ENCODE results near the gene LRRC59. TPM values are rescaled to one million over a fixed set of nuclear protein-coding genes. Genes with fewer than 3 reads are reported as not detected.

Gene LRRC59
- total RNA-seq, 1 experiment from 2014 or later: 221 TPM

DNA sequence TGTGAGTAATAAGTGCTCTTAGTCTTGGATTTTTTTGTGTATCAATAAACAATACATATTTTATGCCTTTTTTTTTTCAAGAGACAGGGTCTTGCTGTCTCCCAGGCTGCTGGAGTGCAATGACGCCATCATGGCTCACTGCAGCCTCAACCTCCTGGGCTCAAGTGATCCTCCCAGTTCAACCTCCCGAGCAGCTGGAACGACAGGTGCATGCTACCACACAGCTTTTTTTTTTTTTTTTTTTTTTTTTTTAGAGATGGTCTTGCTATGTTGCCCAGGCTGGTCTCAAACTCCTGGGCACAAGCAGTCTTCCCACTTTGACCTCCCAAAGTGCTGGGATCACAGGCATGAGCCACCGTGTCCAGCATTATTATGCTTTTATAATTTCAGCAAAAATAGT, 41.7 kb upstream of the LRRC59 start:
- Histone ChIP-seq H4K20me1 (ENCODE audit: insufficient read depth) (no peaks in the 10 kb centered on the region), H2AFZ (ENCODE audit: low read depth, low read length, poor library complexity, severe bottlenecking) (no peak overlapping the region), H3K9ac (ENCODE audit: low read length) (no peak overlapping the region), H3K36me3 (ENCODE audit: control insufficient read depth in 1 of 2, insufficient read depth in 2 of 2, low read length in 2 of 2) (no peaks in the 10 kb centered on the region), H3K79me2 (ENCODE audit: insufficient read depth, low read length) (no peaks in the 10 kb centered on the region), H3K27me3 (ENCODE audit: insufficient read depth, low read length) (no peaks in the 10 kb centered on the region), H3K9me2 (ENCODE audit: insufficient read depth) (no peaks in the 10 kb centered on the region), H3K4me3 (replicated peaks in 1 of 2; ENCODE audit: low read depth in 1 of 2, low read length in 2 of 2) (no peak overlapping the region), H3K9me3 (ENCODE audit: control insufficient read depth in 1 of 2, insufficient read depth in 1 of 2, low read depth in 1 of 2, low read length in 2 of 2) (no peaks in the 10 kb centered on the region), H3K4me2 (ENCODE audit: low read length) (no peak overlapping the region), H3K4me1 (ENCODE audit: control insufficient read depth in 1 of 2, insufficient read depth in 2 of 2, low read length in 2 of 2) (peaks cover 13 to 15% of the 10 kb centered on the region in 2 experiments), H3K27ac (ENCODE audit: low read depth, low read length) (no peak overlapping the region)
- ChIA-PET RAD21 (ENCODE audit: low non-redundant PET in 1 of 2, low total read pairs in 2 of 2, uncharacterized antibody in 2 of 2, unreplicated experiment in 2 of 2) (no interaction called here), CTCF (no interaction called here), POLR2A (no interaction called here)
- DNase-seq (ENCODE audit: low read depth, low spot score): no peak
- ATAC-seq: no peak
- intact Hi-C loops (cut with micrococcal nuclease): no loop called here
- TF ChIP-seq POLR2AphosphoS5 (IDR thresholded peaks at IDR 0.05; ENCODE audit: low read depth, low read length) (no peak), YY1 (IDR thresholded peaks at IDR 0.05; ENCODE audit: extremely low read depth, insufficient replicate concordance, low read depth, low read length) (no peak), POLR2A (IDR thresholded peaks at IDR 0.05; ENCODE audit: borderline replicate concordance, extremely low read depth, insufficient read depth, insufficient read length) (no peak), JUND (IDR thresholded peaks at IDR 0.05) (no peak), ELF1 (IDR thresholded peaks at IDR 0.05; ENCODE audit: borderline replicate concordance, low read depth) (no peak), EZH2phosphoT487 (IDR thresholded peaks at IDR 0.05; ENCODE audit: borderline replicate concordance) (no peak), SP1 (IDR thresholded peaks at IDR 0.05; ENCODE audit: low read depth) (no peak), CBX3 (IDR thresholded peaks at IDR 0.05; ENCODE audit: low read depth) (no peak), ZNF274 (IDR thresholded peaks at IDR 0.05; ENCODE audit: low read depth, low read length) (no peak), CEBPB (IDR thresholded peaks at IDR 0.05; ENCODE audit: low read depth) (no peak), FOSL1 (IDR thresholded peaks at IDR 0.05; ENCODE audit: low read depth) (no peak), SIN3A (IDR thresholded peaks at IDR 0.05; ENCODE audit: low read depth) (no peak), ZFX (IDR thresholded peaks at IDR 0.05) (no peak), TCF7L2 (IDR thresholded peaks at IDR 0.05; ENCODE audit: borderline replicate concordance, extremely low read depth, insufficient read depth, insufficient read length) (no peak), SRF (IDR thresholded peaks at IDR 0.05; ENCODE audit: low read depth) (no peak)
- TF ChIP-seq, protein P1, sequence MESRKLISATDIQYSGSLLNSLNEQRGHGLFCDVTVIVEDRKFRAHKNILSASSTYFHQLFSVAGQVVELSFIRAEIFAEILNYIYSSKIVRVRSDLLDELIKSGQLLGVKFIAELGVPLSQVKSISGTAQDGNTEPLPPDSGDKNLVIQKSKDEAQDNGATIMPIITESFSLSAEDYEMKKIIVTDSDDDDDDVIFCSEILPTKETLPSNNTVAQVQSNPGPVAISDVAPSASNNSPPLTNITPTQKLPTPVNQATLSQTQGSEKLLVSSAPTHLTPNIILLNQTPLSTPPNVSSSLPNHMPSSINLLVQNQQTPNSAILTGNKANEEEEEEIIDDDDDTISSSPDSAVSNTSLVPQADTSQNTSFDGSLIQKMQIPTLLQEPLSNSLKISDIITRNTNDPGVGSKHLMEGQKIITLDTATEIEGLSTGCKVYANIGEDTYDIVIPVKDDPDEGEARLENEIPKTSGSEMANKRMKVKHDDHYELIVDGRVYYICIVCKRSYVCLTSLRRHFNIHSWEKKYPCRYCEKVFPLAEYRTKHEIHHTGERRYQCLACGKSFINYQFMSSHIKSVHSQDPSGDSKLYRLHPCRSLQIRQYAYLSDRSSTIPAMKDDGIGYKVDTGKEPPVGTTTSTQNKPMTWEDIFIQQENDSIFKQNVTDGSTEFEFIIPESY (IDR thresholded peaks at IDR 0.05; ENCODE audit: extremely low read depth, insufficient replicate concordance, low read length): no peak
- TF ChIP-seq, protein P2, sequence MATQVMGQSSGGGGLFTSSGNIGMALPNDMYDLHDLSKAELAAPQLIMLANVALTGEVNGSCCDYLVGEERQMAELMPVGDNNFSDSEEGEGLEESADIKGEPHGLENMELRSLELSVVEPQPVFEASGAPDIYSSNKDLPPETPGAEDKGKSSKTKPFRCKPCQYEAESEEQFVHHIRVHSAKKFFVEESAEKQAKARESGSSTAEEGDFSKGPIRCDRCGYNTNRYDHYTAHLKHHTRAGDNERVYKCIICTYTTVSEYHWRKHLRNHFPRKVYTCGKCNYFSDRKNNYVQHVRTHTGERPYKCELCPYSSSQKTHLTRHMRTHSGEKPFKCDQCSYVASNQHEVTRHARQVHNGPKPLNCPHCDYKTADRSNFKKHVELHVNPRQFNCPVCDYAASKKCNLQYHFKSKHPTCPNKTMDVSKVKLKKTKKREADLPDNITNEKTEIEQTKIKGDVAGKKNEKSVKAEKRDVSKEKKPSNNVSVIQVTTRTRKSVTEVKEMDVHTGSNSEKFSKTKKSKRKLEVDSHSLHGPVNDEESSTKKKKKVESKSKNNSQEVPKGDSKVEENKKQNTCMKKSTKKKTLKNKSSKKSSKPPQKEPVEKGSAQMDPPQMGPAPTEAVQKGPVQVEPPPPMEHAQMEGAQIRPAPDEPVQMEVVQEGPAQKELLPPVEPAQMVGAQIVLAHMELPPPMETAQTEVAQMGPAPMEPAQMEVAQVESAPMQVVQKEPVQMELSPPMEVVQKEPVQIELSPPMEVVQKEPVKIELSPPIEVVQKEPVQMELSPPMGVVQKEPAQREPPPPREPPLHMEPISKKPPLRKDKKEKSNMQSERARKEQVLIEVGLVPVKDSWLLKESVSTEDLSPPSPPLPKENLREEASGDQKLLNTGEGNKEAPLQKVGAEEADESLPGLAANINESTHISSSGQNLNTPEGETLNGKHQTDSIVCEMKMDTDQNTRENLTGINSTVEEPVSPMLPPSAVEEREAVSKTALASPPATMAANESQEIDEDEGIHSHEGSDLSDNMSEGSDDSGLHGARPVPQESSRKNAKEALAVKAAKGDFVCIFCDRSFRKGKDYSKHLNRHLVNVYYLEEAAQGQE (IDR thresholded peaks at IDR 0.05; ENCODE audit: low read depth): no peak
- no TSS peak for BruUV-seq (replicated peaks)
